Fibroblast of mammary gland (primary cell): ENCODE data around the gene ARV1.

Experiments
- DNase-seq: peaks from one replicate; pipeline ENCODE4 v3.0.0-alpha.2; 2010; ENCODE audit warnings: low read depth
- H3K4me3 ChIP-seq: 2 replicates; pipeline ENCODE4 v1.5.1; 2011; ENCODE audit warnings: low read depth, mild to moderate bottlenecking, low read length, moderate library complexity; ENCODE audit not compliant: control insufficient read depth
- CTCF ChIP-seq: conservative IDR thresholded peaks from 2 replicates; pipeline ENCODE4 v1.5.1; 2011; ENCODE audit warnings: low read depth, low read length, inconsistent platforms; ENCODE audit not compliant: control insufficient read depth, insufficient read depth

ARV1 gene

GRCh38 chr1:230972855-230973271 is 6.0 kb upstream of the ARV1 start:
- no peak for DNase-seq
- no peak for TF ChIP-seq CTCF
- H3K4me3 ChIP-seq, result no peak overlapping the region

- H3K4me3 ChIP-seq, result no peak overlapping the region
- DNase-seq, result no peak
- no peak for TF ChIP-seq CTCF
Observed at GRCh38 chr1:230975636-230976035, 3.3 kb upstream of the ARV1 start.

- no peak overlapping the region for H3K4me3 ChIP-seq
- TF ChIP-seq CTCF, result no peak
- DNase-seq, result no peak
Observed at GRCh38 chr1:230976360-230976759, 2.5 kb upstream of the ARV1 start.

- DNase-seq, result no peak
- no peak for TF ChIP-seq CTCF
- H3K4me3 ChIP-seq, result peak overlapping the region; percentile 77
Observed at GRCh38 chr1:230976825-230977747, 1.8 kb upstream of the ARV1 start.

GRCh38 chr1:230977761-230978490 is 968 bp upstream of the ARV1 start:
- no peak for TF ChIP-seq CTCF
- peak overlapping the region; percentile 77 for H3K4me3 ChIP-seq
- DNase-seq, result peak; percentile 28

- peak overlapping the region; percentile 77 for H3K4me3 ChIP-seq
- no peak for DNase-seq
- TF ChIP-seq CTCF, result no peak
Observed at GRCh38 chr1:230979389-230979716, 459 bp downstream of the ARV1 start.
